ENCODE measurements around the gene ICOSLG.
"Not testable (repeated sequence)": the region's sequence is repeated elsewhere in the genome, so short reads cannot be mapped to it uniquely, and the experiment has no call there.

Gene ICOSLG

GRCh38 chr21:44223334-44223733 lies 17.4 kb downstream of the ICOSLG start:
- not testable (repeated sequence) for DNase-seq (ENCODE audit: low spot score)

- DNase-seq (ENCODE audit: low spot score): not testable (repeated sequence)
Measured at GRCh38 chr21:44220674-44221073, 20.1 kb downstream of the ICOSLG start.

GRCh38 chr21:44218461-44218860 lies 22.3 kb downstream of the ICOSLG start:
- DNase-seq (ENCODE audit: low spot score): not testable (repeated sequence)

GRCh38 chr21:44211978-44212377 lies 28.8 kb downstream of the ICOSLG start:
- DNase-seq (ENCODE audit: low spot score): not testable (repeated sequence)

- not testable (repeated sequence) for DNase-seq (ENCODE audit: low spot score)
Measured at GRCh38 chr21:44211574-44211973, 29.2 kb downstream of the ICOSLG start.

GRCh38 chr21:44207860-44208646 lies 32.7 kb downstream of the ICOSLG start:
- not testable (repeated sequence) for DNase-seq (ENCODE audit: low spot score)

- not testable (repeated sequence) for DNase-seq (ENCODE audit: low spot score)
Measured at GRCh38 chr21:44206698-44207676, 33.8 kb downstream of the ICOSLG start.

GRCh38 chr21:44206187-44206586 lies 34.6 kb downstream of the ICOSLG start:
- DNase-seq (ENCODE audit: low spot score): not testable (repeated sequence)

- DNase-seq (ENCODE audit: low spot score): not testable (repeated sequence)
Measured at GRCh38 chr21:44202590-44203299, 38.0 kb downstream of the ICOSLG start.

- not testable (repeated sequence) for DNase-seq (ENCODE audit: low spot score)
Measured at GRCh38 chr21:44199997-44200396, 40.7 kb downstream of the ICOSLG start.

GRCh38 chr21:44199448-44199847 lies 41.3 kb downstream of the ICOSLG start:
- no peak for DNase-seq (ENCODE audit: low spot score)

GRCh38 chr21:44197156-44197516 lies 43.6 kb downstream of the ICOSLG start:
- DNase-seq (ENCODE audit: low spot score): not testable (repeated sequence)

- not testable (repeated sequence) for DNase-seq (ENCODE audit: low spot score)
Measured at GRCh38 chr21:44196212-44197155, 44.3 kb downstream of the ICOSLG start.

- not testable (repeated sequence) for DNase-seq (ENCODE audit: low spot score)
Measured at GRCh38 chr21:44194888-44195287, 45.9 kb downstream of the ICOSLG start.

GRCh38 chr21:44194451-44194850 lies 46.3 kb downstream of the ICOSLG start:
- not testable (repeated sequence) for DNase-seq (ENCODE audit: low spot score)

GRCh38 chr21:44193108-44193507 lies 47.6 kb downstream of the ICOSLG start:
- not testable (repeated sequence) for DNase-seq (ENCODE audit: low spot score)

GRCh38 chr21:44190349-44191271 lies 50.1 kb downstream of the ICOSLG start:
- DNase-seq (ENCODE audit: low spot score): not testable (repeated sequence)

GRCh38 chr21:44184862-44185261 lies 55.9 kb downstream of the ICOSLG start:
- not testable (repeated sequence) for DNase-seq (ENCODE audit: low spot score)

- not testable (repeated sequence) for DNase-seq (ENCODE audit: low spot score)
Measured at GRCh38 chr21:44182202-44182601, 58.5 kb downstream of the ICOSLG start.

GRCh38 chr21:44181506-44181905 lies 59.2 kb downstream of the ICOSLG start:
- DNase-seq (ENCODE audit: low spot score): not testable (repeated sequence)

All from GM03348 (cell line).